ENCODE measurements around the gene CDC123. TPM values are rescaled to one million over a fixed set of nuclear protein-coding genes. Genes with fewer than 3 reads are reported as not detected.

The CDC123 gene
- total RNA-seq, 1 experiment from 2014 or later, result 132 TPM

GRCh38 chr10:12269056-12269455 is 73.1 kb downstream of the CDC123 start:
- no peaks in the 10 kb centered on the region for H3K9me2 ChIP-seq (ENCODE audit: insufficient read depth)
- no peak for DNase-seq (ENCODE audit: low read depth, low spot score)
- no TSS peak for BruUV-seq (replicated peaks)
- no peaks in the 10 kb centered on the region for H3K79me2 ChIP-seq (ENCODE audit: insufficient read depth, low read length)
- POLR2A ChIA-PET, result no interaction called here
- H2AFZ ChIP-seq (ENCODE audit: low read depth, low read length, poor library complexity, severe bottlenecking), result no peak overlapping the region
- intact Hi-C loops (cut with micrococcal nuclease), result loop anchor here (10.0 kb wide), 1 partner anchor 806 kb away; no protein-coding TSS in a partner anchor
- H3K4me1 ChIP-seq (ENCODE audit: control insufficient read depth in 1 of 2, insufficient read depth in 2 of 2, low read length in 2 of 2), result peaks cover 22 to 29% of the 10 kb centered on the region in 2 experiments
- no peaks in the 10 kb centered on the region for H3K9me3 ChIP-seq (ENCODE audit: control insufficient read depth in 1 of 2, insufficient read depth in 1 of 2, low read depth in 1 of 2, low read length in 2 of 2)
- RAD21 ChIA-PET (ENCODE audit: low non-redundant PET in 1 of 2, low total read pairs in 2 of 2, uncharacterized antibody in 2 of 2, unreplicated experiment in 2 of 2), result no interaction called here
- no peaks in the 10 kb centered on the region for H4K20me1 ChIP-seq (ENCODE audit: insufficient read depth)
- no peaks in the 10 kb centered on the region for H3K36me3 ChIP-seq (ENCODE audit: control insufficient read depth in 1 of 2, insufficient read depth in 2 of 2, low read length in 2 of 2)
- no peak for TF ChIP-seq POLR2A (IDR thresholded peaks at IDR 0.05; ENCODE audit: borderline replicate concordance, extremely low read depth, insufficient read depth, insufficient read length)
- TF ChIP-seq EZH2 (IDR thresholded peaks at IDR 0.05), result no peak
- no peak for TF ChIP-seq ELF1 (IDR thresholded peaks at IDR 0.05; ENCODE audit: borderline replicate concordance, low read depth)
- TF ChIP-seq, protein P1, sequence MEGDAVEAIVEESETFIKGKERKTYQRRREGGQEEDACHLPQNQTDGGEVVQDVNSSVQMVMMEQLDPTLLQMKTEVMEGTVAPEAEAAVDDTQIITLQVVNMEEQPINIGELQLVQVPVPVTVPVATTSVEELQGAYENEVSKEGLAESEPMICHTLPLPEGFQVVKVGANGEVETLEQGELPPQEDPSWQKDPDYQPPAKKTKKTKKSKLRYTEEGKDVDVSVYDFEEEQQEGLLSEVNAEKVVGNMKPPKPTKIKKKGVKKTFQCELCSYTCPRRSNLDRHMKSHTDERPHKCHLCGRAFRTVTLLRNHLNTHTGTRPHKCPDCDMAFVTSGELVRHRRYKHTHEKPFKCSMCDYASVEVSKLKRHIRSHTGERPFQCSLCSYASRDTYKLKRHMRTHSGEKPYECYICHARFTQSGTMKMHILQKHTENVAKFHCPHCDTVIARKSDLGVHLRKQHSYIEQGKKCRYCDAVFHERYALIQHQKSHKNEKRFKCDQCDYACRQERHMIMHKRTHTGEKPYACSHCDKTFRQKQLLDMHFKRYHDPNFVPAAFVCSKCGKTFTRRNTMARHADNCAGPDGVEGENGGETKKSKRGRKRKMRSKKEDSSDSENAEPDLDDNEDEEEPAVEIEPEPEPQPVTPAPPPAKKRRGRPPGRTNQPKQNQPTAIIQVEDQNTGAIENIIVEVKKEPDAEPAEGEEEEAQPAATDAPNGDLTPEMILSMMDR (IDR thresholded peaks at IDR 0.05 in 2 of 3, conservative IDR thresholded peaks at IDR 0.05 in 1 of 3; ENCODE audit: borderline replicate concordance in 1 of 3, insufficient read depth in 1 of 3, low read depth in 2 of 3, low read length in 2 of 3), result no peak
- TF ChIP-seq FOSL1 (IDR thresholded peaks at IDR 0.05; ENCODE audit: low read depth), result no peak
- TF ChIP-seq YY1 (IDR thresholded peaks at IDR 0.05; ENCODE audit: extremely low read depth, insufficient replicate concordance, low read depth, low read length), result no peak
- TF ChIP-seq JUND (IDR thresholded peaks at IDR 0.05), result no peak
- no peak for TF ChIP-seq ZBTB33 (IDR thresholded peaks at IDR 0.05; ENCODE audit: extremely low read depth, insufficient replicate concordance, low read length)
- H3K27me3 ChIP-seq (ENCODE audit: insufficient read depth, low read length), result no peaks in the 10 kb centered on the region
- H3K4me2 ChIP-seq (ENCODE audit: low read length), result no peak overlapping the region
- CTCF ChIA-PET, result interaction anchor here (0.6 kb wide), 1 partner anchor 805 kb away, joined by 3 read pairs; no protein-coding TSS in a partner anchor
- no peak for ATAC-seq
- H3K27ac ChIP-seq (ENCODE audit: low read depth, low read length), result no peak overlapping the region
- no peak overlapping the region for H3K9ac ChIP-seq (ENCODE audit: low read length)
- H3K4me3 ChIP-seq (replicated peaks in 1 of 2; ENCODE audit: low read depth in 1 of 2, low read length in 2 of 2), result no peak overlapping the region

Data from HCT116 (cell line).